ENCODE data around the gene GCGR. TPM values are rescaled to one million over a fixed set of nuclear protein-coding genes. Genes with fewer than 3 reads are reported as not detected.

GCGR gene
- total RNA-seq, 2 experiments from 2014 or later, result not detected

GRCh38 chr17:81842725-81843504 is 39.0 kb downstream of the GCGR start:
- TF ChIP-seq CTCF (conservative IDR thresholded peaks at IDR 0.05; ENCODE audit: low read length), result no peak
- no peak for TF ChIP-seq EZH2phosphoT487 (IDR thresholded peaks at IDR 0.05; ENCODE audit: borderline replicate concordance, low read depth, low read length)
- H3K27ac ChIP-seq (ENCODE audit: low read depth, low read length, poor library complexity, severe bottlenecking), result no peak overlapping the region
- ChIA-PET CTCF (ENCODE audit: unreplicated experiment) (no interaction called here), POLR2A (interaction anchor here (0.6 to 0.7 kb wide), 2 partner anchors 9 to 37 kb away, joined by 3 read pairs; no protein-coding TSS in a partner anchor)
- no peak overlapping the region for H3K4me3 ChIP-seq (ENCODE audit: low read depth, low read length, poor library complexity, severe bottlenecking)
- no peaks in the 10 kb centered on the region for H3K4me1 ChIP-seq (ENCODE audit: insufficient read depth, low read length, poor library complexity, severe bottlenecking)
- no peak overlapping the region for H2AFZ ChIP-seq (ENCODE audit: low read length)
- no peaks in the 10 kb centered on the region for H4K20me1 ChIP-seq (ENCODE audit: insufficient read depth, low read length)
- intact Hi-C loops (cut with micrococcal nuclease; ENCODE audit: unreplicated experiment), result no loop called here
- H3K9me3 ChIP-seq (ENCODE audit: low read length), result no peaks in the 10 kb centered on the region
- peaks cover 55% of the 10 kb centered on the region for H3K36me3 ChIP-seq (ENCODE audit: insufficient read depth, low read length)
- H3K9me2 ChIP-seq (ENCODE audit: insufficient read depth, low read length), result no peaks in the 10 kb centered on the region
- no peaks in the 10 kb centered on the region for H3K79me2 ChIP-seq (ENCODE audit: insufficient read depth, low read depth, low read length)
- no peak overlapping the region for H3K4me2 ChIP-seq (ENCODE audit: low read length)
- DNase-seq (ENCODE audit: low spot score), result no peak
- BruUV-seq (replicated peaks), result no TSS peak

GRCh38 chr17:81843713-81844326 is 39.9 kb downstream of the GCGR start:
- intact Hi-C loops (cut with micrococcal nuclease; ENCODE audit: unreplicated experiment), result no loop called here

More at GRCh38 chr17:81843713-81844326, 39.9 kb downstream of the GCGR start:
- no TSS peak for BruUV-seq (replicated peaks)
- Histone ChIP-seq H3K36me3 (ENCODE audit: insufficient read depth, low read length) (peaks cover 61% of the 10 kb centered on the region), H3K9me2 (ENCODE audit: insufficient read depth, low read length) (no peaks in the 10 kb centered on the region), H3K27ac (ENCODE audit: low read depth, low read length, poor library complexity, severe bottlenecking) (no peak overlapping the region), H3K79me2 (ENCODE audit: insufficient read depth, low read depth, low read length) (no peaks in the 10 kb centered on the region), H3K4me2 (ENCODE audit: low read length) (no peak overlapping the region), H2AFZ (ENCODE audit: low read length) (no peak overlapping the region), H3K9me3 (ENCODE audit: low read length) (no peaks in the 10 kb centered on the region), H3K4me3 (ENCODE audit: low read depth, low read length, poor library complexity, severe bottlenecking) (no peak overlapping the region), H3K4me1 (ENCODE audit: insufficient read depth, low read length, poor library complexity, severe bottlenecking) (no peaks in the 10 kb centered on the region), H4K20me1 (ENCODE audit: insufficient read depth, low read length) (no peaks in the 10 kb centered on the region)
- no peak for DNase-seq (ENCODE audit: low spot score)
- no peak for TF ChIP-seq CTCF (conservative IDR thresholded peaks at IDR 0.05; ENCODE audit: low read length)
- ChIA-PET CTCF (ENCODE audit: unreplicated experiment) (interaction anchor here (0.6 kb wide), 1 partner anchor 14 kb away, joined by 3 read pairs; no protein-coding TSS in a partner anchor), POLR2A (no interaction called here)

Measured in OCI-LY7 (cell line).